HS-5 (cell line): ENCODE data around the gene DDOST.

Experiments
- DNase-seq: peaks from one replicate; pipeline ENCODE4 v3.0.0-alpha.2; 2012; ENCODE audit warnings: low read depth

DDOST gene

DNA sequence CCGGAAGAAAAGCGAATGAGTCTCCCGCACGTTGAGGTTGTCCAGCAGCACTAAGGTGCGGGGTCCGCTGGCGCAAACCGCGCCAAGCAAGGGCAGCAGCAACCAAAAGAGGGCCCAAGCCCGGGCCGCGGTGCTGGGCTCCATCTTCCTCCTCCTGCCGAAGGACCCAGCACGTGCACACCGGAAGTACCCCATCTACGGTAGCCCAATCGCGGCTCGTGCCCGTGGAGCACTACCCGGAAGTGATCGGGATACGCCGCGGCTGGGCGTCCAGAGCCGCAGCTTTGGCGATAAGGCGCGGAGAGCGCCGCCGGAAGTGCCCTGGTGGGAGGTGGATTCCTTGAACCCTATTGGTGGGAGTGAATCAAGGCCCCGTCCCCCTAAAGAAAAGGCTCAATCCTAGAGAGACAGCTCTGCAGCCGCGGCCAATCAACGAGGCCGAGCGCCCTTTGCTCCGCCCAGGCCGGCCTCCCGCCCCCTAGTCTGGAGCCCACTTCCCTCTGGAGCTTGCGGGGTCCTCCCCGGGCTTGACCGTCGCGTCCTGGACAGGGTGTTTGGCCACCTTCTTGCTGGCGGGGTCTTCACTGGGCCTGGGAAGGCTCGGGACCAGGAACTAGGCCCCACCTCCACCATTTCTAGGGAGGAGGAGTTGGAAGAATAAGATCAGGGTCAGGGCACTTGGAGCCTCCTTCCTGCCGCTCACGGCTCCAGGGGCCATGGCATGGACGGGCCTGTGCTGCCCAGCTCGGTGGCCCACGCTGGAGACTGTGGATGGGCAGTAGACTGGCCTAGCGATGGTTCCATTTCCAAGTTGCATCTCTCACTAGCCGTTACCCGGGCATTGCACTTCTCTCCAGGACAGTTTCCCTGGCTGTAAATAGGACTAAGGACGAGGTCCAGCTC, at the start of gene DDOST:
TSS of gene DDOST (minus strand) at position 163 of the 903 bp plus-strand sequence. CDS start at position 144, 19 bp downstream.
- DNase-seq, result peak; percentile 96

DNA sequence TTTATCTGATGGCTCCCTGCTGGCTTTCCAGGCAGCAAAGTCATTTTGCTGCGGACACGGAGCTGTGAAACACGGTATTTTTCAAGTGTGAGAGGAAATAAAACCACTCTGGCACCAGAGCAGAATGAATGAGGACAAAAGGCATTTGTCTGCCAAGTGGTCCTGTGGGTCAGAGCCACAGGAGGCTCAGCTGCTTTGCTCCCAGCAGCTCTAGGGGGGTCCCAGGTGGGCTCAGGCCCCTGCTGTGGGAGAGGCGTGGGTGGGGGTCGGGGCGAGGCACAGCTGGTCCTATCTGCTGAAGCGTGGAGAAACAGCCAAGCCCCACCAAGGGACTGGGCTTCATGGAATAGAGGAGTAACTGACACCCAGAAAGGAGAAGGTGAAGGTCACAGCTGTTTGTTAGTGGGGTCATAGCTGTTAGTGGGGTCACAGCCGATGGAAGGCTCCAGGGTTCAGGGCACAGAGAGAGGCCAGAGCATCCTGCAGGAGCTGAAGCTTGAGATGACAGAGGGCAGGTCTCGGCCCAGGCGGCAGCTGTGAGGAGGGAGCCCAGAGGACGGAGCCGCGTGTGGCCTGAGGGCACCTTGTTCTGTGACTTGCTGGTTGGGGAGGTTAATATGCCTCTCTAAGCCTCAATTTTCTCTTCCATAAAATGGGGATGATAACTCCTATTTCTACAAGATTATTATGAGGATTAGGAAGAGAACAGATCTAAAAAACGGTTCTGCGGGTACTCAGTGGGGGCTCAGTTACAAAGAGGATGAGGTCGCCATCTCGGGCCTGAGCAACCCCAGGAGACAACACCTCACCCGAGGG, 49.5 kb upstream of the DDOST start:
- no peak for DNase-seq

DNA sequence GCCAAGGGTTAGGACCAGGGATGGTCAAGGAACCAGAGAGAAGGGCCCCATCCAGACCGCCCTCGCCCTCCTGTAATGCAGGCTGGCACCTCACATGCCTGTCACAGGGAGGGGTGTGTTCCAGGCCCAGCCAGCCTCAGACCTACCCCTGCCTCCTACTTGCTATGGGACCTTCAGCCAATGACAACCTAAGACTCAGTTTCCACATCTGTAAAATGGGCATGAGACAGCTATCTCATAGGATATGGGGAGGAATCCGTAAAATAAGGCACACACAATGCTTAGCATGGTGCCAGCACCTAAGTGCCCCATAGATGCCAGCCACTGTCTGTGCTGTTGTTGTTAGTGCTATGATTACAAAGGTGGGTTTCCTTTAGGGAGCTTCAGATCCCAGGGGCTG, 48.7 kb upstream of the DDOST start:
- DNase-seq, result no peak

DNA sequence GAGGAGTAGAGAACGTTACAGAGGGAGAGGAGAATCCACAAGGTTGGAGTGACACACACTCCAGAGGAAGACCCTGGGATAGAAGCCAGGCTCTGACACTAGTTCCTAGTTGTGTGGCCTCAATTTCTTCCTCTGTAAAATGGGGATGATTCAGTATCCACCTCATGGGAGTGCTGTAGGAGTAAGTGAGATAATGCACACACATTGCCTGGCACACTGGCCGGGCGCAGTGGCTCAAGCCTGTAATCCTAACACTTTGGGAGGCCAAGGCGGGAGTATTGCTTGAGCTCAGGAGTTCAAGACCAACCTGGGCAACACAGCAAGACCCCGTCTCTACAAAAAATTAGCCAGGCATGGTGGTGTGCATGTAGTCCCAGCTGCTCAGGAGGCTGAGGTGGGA, 47.7 kb upstream of the DDOST start:
- no peak for DNase-seq

DNA sequence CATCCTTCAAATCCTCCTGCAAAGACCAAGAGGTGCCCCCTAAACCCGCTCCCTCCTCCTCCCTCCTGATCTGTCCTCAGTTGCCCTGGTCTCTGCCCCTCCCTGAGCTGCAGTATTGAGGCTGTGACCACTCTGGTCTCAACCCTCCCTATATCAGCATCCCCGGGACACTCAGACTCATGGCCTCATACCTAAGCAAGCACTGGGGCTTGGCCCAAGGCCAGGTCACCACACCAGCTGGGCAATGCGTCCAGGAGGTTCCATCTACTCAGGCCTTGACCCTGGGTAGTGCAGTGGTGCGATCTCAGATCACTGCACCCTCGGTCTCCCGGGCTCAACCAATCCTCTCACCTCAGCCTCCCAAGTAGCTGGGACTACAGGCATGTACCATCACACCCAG, 46.9 kb upstream of the DDOST start:
- DNase-seq, result no peak

DNA sequence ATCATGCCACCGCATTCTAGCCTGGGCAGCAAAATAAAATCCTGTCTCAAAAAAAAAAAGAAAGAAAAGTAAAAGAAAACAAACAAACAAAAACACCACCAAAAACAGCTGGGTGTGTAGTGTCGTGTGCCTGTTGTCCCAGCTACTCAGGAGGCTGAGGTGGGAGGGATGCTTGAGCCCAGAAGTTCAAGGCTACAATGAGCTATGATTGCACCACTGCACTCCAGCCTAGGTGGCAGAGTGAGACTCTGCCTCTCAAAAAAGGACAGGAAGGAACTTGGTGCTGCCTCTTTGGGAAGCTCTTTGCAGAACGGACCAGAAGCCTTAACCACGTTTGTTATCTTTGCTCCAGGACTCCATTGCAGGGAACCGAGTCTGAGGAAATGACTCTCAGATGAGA, 45.7 kb upstream of the DDOST start:
- DNase-seq, result no peak

DNA sequence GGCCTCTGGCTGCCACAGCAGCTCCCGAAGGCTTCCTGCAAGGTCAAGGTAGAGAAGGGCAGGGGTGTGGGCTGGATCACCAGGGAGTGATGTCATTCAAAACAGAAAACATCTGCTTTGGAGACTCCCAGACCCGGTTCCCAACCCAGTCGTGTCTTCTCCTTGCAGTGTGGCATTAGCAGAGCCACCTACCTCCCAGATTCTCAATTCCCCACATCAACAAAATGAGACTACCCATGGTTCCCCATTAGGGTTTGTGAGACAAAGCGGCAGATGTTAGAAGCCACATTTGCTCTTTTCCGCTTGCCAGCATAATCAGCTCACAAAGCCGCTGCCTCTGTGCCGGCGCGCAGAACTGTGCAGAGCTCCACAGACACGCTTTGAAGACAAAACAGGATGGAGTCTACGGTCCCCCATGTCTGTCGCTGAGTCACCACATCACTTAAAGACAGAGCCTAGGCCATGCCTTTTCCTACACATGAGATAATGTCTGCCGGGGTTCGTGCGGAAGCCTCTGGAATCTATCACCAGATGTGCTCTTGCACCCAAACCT, 44.1 kb upstream of the DDOST start:
- DNase-seq, result no peak

DNA sequence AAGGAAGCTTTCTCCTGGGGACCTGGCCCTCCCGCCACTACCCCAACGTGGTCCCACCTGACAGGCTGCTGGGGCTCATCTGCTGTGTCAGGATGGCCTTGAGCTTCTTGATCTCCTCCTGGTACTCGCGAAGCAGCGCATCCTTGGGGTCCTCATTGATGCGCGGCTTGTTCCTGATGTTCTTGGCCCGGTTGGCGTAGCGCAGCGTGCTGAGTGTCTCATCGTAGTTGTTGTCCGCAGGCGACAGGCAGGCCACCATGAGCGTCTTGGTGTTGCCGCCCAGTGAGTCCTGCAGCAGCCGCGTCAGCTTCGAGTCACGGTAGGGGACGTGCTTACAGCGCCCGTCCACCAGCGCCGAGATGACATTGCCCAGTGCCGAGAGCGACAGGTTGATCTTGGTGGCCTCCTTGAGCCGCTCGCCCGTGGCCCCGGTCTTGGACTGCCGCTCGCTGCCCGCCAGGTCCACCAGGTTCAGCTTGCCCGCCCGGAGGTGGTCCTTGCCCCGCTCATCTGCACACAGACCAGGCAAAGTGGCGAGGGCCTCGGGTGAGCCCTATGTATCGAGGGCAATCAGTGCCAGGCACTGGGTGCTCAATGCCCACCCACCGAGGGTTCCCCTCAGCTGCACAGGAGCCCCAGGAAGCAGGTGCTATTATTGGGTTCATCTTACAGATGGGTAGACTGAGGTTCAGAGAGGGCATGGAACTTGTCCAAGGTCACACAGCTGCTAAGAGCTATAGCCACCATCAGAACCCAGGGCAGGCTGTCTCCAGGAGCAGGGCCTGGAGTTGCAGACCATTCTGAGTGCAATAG, 43.4 kb upstream of the DDOST start:
- no peak for DNase-seq

DNA sequence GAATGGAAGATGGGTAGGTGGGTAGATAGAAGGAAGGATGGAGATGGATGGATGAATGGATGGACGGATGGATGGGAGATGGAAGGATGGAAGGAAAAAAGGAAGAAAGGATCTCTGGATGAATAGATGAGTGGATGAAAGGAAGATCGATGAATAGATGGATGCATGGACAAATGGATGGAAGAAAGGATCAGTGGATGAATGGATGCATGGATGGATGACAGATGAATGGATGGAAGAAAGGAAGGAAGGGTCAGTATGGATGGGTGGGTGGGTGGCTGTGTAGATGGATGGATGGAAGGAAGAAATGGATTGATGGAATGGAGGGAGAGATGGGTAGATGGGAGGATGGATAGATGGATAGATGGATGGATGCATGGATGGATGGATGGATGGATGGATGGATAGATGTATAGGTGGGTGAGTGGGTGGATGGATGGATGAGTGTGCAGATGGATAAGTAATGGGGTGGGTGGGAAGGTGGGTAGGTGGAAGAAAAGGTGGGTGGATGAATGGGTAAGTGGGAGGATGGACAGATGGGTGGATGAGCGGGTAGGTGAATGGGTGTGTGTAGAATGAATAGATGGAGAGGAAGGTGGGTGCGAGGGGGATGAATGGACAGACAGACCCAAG, 42.1 kb upstream of the DDOST start:
- no peak for DNase-seq

DNA sequence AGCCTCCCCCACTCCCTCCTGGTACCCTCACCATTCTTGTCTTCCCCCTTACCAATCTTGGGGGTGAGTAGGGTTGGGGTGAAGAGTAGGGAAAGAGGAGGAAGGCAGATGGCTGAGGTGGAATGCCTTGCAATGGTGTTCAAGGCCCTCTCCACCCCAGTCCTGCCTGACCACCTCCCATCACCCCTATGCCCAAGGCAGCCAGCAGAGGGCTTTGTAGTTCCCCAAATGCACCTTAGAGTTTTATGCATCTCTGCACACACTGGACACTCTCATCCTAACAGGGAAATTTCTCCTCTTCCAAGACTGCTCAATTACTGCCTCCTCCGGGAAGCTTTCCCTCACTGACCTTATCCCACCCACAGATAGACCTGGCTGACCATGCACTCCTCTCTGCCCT, 41.2 kb upstream of the DDOST start:
- no peak for DNase-seq

GRCh38 chr1:20701847-20702246, 40.7 kb upstream of the DDOST start:
- DNase-seq, result no peak

GRCh38 chr1:20701446-20701845, 40.3 kb upstream of the DDOST start:
- no peak for DNase-seq

DNA sequence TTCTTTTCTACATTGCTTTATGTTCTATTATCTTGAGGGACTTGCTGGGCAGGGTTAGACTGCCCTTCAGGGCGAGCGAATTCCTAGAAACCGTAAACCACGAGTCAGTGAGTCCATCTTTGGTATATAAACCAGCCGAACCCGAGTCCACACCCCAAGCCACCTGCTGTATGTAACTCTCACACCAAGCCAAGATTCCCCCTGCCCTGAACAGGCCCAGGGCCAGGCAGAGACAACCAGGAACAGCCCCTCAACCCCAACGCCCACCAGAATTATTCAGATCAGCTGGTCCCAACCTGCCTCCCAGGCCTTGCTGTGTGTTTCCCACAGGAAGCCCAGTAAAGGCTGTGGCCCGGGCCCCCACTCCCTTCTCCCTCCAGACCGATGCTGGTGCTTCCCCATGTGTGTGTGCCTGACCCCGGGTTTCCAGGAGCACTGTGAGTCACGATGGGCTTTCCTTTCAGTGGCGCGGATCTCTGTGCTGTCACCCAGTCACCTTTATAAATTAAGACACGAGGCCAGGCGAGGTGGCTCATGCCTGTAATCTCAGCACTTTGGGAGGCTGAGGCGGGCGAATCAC, 39.6 kb upstream of the DDOST start:
- no peak for DNase-seq

DNA sequence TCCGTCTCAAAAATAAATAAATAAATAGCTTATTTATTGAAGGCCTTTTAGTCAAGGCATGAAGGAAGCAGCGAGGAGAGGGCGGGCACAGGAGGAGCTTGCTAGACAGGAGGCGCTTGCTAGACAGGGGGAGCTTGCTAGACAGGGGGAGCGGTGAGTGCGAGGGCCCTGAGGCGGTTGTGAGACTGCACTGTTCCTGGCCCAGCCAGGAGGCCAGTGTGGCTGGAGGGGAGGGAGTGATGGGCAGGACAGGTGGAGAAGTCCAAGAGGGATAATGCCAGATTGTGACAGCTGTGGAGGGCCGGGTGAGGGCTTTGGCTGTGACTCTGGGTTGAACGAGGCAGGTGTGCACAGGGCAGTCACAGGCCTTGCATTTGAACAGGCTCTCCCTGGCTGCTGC, 38.4 kb upstream of the DDOST start:
- DNase-seq, result no peak

DNA sequence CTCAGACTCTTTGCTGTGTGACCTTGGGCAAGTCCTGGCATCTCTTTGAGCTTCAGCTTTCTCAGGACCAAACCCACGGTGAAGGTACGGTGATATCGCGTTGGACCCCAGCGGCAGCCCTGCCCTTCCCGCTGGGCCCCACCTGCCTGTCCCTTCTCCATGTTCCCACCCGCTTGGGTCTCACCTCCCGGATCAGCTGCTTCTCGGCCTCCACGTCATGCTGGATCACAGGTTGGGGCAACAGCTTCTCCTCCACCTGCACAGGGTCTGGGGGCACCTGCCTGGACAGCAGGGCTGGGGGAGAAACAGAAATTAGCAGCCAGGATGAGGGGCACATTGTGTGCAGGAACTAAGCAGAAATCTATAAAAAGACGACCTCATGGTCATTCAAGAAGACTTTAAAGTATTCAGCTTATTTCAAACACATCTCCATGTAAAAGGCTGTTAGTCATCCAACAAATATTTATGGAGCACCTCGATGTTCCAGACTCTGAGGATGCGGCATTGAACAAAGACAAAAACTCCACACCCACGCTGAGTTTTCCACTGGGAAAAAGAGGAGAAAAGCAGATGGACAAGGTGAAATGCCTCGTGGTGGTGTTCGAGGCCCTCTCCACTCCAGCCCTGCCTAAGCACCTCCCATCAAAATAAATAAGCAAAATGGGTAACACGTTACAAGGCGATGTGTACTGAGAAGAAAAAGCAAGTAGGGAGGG, 37.2 kb upstream of the DDOST start:
- peak; percentile 56 for DNase-seq

DNA sequence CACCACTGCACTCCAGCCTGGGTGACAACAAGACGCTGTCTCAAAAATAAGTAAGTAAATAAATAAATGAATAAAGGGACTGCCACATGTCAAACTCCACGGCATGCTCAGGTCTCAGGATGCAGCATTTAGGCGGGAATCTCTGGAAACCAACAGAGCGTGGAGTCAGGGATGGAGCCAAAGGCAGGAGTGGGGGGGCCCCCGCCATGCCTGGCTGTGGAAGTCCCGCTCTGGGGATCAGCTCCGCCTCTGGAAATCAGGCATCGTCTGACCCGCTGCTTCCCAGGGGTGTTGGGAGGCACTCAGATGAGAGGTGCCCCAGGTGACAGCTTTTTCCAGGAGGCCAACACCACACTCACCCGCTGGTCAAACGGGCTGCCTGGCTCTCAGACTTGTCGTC, 36.4 kb upstream of the DDOST start:
- DNase-seq, result no peak

GRCh38 chr1:20696397-20697333, 35.5 kb upstream of the DDOST start:
- DNase-seq, result peak; percentile 77

GRCh38 chr1:20695515-20695914, 34.3 kb upstream of the DDOST start:
- no peak for DNase-seq

DNA sequence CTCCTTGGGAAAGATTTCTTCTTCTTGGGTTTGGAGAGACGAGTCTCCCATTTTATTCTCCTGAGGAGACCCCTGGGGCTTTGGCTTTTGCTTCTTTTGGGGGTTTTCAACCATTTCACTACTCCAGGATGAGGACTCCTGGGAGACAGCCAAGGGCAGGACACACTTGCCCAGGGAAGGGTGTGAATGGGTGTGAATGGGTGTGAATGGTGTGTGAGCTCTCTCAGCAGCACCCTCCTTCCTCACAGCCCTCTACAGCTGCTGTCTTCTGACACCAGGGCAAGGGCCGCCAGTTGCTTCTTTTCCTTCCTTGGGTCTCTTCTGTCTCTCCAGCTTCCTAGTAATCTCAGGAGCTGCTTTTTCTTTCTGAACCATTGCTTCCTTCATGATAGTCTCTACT, 32.5 kb upstream of the DDOST start:
- DNase-seq, result no peak
